IPS-NIHi7 (cell line): Measurements from ENCODE around the gene ZC3H14.

Experiments used
- DNase-seq: peaks from one replicate; pipeline ENCODE4 v3.0.0; 2012; ENCODE audit warnings: mixed read lengths; ENCODE audit errors: extremely low spot score

Gene ZC3H14

DNA sequence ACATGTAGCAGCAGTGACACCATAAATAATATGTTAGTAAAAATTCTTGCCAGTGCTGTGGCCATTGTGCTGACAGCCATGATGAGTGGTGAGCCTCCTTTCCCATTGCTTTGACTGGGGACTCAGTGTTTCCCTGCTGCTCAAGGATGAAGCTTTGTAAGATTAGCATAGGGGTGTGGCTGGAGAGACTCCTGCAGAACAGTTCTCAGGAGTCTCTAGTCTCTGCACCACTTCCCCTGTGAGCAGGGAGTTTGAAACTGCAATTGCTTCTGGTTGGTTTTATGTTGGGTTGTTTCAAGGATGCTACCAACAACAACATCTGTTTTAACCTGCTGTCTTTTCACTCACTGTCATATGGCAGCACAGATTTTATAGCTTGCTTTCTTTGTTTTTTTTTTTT lies 41.4 kb downstream of the ZC3H14 start:
- DNase-seq, result no peak

DNA sequence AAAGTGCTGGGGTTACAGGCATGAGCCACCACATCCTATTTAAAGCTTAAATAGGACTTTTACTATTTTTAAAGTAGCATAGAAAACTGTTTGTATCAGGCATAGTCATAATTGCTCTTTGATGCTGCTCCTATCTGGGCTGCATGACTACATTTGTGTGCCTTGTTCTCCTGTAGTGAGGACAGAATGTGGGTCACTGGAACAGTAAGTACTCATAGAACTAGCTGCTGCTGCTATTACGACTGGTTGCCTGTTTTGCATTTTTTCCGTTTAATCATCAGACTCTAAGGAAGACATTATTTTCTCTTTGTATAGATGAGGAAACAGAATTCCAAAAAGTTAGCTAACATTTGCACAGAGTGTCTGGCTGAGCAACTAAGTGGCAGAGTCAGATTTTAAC lies 42.8 kb downstream of the ZC3H14 start:
- DNase-seq, result no peak

DNA sequence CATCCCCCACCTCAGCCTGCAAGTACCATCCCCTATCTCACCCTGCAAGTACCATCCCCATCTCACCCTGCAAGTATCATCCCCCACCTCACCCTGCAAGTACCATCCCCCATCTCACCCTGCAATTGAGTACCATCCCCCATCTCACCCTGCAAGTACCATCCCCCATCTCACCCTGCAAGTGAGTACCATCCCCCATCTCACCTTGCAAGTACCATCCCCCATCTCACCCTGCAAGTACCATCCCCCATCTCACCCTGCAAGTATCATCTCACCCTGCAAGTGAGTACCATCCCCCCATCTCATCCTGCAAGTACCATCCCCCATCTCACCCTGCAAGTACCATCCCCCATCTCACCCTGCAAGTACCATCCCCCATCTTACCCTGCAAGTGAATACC lies 45.0 kb downstream of the ZC3H14 start:
- no peak for DNase-seq

- DNase-seq, result no peak
Observed at GRCh38 chr14:88611878-88612277, 49.0 kb downstream of the ZC3H14 start.

GRCh38 chr14:88612981-88613380 lies 50.1 kb downstream of the ZC3H14 start:
- no peak for DNase-seq

- DNase-seq, result no peak
Observed at GRCh38 chr14:88613552-88614010, 50.7 kb downstream of the ZC3H14 start.

GRCh38 chr14:88614218-88614907 lies 51.5 kb downstream of the ZC3H14 start:
- no peak for DNase-seq

GRCh38 chr14:88616697-88617096 lies 53.9 kb downstream of the ZC3H14 start:
- no peak for DNase-seq

GRCh38 chr14:88617479-88617878 lies 54.6 kb downstream of the ZC3H14 start:
- no peak for DNase-seq

DNA sequence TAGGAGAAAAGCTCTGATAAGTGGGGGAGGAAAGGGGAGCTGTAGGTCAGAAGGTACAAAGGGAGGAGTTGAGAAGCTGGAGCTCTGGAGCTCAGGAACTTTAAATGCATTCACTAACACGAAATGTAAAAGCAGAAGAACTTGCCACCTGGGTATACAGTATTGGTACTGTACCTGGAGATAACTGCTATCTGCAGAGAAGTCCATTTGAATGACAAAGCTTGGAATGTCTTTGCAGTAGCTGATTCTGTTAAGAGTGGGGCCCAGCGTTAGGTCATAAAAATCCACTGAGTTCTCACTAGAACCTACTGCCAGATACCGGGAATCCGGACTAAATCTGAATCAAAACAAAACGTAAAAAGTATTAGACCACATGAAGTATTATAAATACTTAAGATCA lies 55.6 kb downstream of the ZC3H14 start:
- peak; percentile 16 for DNase-seq

DNA sequence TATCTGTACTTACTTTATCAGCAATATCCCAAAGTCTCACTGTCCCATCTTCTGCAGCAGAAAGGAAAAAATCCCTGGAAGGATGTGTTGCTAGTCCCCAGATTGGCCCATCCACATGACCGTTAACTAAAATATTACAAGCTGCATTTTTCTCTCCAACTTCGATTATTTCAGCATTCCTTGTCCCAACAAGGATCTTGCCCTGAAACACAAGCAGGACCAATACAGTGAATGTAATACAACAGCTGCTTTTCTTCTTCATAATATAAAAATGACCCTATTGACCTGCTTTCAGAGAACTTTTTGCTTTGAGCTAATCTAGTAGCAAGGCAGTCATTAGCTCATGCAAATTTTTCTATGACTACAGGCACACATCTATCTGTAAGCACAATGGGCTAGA lies 58.3 kb downstream of the ZC3H14 start:
- DNase-seq, result no peak

- DNase-seq, result no peak
Observed at GRCh38 chr14:88625671-88626070, 62.8 kb downstream of the ZC3H14 start.

- DNase-seq, result no peak
Observed at GRCh38 chr14:88628033-88628432, 65.2 kb downstream of the ZC3H14 start.

DNA sequence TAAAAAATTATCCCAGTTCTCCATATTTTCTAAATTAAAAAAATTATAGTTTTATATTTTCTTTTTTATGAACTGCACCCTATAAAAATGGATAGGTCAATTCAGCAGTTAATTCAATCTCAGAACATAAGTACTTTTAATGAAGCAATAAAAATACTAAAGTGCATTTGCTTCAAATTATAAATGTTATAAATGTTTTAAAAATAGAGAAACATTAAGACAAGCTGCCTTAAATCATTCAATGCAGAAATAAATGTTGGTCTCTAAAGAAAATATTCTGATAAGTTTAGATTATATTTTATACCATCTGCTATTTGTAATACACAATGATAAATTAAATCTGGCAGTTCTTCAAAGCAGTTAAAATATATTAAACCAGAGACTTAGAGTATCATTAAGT lies 65.6 kb downstream of the ZC3H14 start:
- no peak for DNase-seq

- peak; percentile 22 for DNase-seq
Observed at GRCh38 chr14:88630565-88630964, 67.7 kb downstream of the ZC3H14 start.

DNA sequence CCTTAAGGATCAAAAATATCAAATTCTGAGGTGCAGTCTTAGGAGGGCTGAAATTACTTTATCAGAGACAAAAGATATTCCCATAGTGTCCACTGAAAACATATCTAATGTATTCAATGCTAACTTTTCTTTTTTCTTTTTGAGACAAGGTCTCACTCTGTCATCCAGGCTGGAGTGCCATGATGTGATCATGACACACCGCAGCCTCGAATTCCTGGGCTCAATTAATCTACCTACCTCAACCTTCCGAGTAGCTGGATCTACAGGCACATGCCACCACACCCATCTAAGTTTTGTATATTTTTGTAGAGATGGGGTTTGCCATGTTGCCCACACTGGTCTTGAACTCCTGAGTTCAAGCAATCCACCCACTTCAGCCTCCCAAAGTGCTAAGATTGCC lies 68.3 kb downstream of the ZC3H14 start:
- no peak for DNase-seq

GRCh38 chr14:88632512-88632911 lies 69.7 kb downstream of the ZC3H14 start:
- DNase-seq, result no peak

GRCh38 chr14:88639221-88639620 lies 76.4 kb downstream of the ZC3H14 start:
- DNase-seq, result no peak

DNA sequence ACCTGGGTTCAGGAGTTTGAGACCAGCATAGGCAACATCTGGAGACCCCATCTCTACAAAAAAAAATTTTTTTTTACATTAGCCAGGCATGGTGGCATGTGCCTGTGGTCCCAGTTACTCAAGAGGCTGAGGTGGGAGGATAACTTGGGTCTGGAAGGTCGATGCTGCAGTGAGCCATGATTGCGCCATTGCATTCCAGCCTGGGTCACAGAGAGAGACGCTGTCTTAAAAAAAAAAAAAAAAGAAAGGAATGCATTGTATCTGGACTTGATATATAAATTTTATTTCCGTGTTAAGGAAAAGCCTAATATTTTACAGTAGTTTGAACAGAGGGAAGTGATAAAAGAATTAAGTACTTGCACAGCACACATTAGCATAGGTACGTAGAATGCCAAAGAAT lies 97.2 kb downstream of the ZC3H14 start:
- DNase-seq, result no peak

GRCh38 chr14:88667555-88668273 lies 104.9 kb downstream of the ZC3H14 start:
- peak; percentile 82 for DNase-seq

GRCh38 chr14:88668448-88669116 lies 105.7 kb downstream of the ZC3H14 start:
- DNase-seq, result no peak

DNA sequence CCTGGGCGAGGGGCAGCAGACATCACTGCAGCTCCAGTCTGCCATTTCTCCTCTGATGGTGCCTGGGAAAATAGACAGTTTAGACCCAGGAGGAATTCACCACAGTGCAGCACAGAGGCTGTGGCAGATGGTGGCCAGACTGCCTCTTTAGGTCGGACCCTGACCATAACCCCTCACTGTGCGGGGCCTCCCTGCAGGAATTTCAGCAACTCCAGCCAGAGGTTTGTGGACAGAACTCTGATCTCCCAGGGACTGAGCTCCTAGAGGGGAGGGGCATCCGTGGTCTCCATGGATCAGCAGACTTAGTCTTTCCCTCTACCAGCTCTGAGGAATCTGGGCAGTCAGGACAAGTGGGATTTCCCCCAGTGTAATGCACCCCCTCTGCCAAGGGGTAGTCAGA lies 106.5 kb downstream of the ZC3H14 start:
- DNase-seq, result no peak
